A673 (cell line): Measurements from ENCODE around the gene LAMP5.

Source experiments
- CTCF ChIP-seq: fragments of 300-800, 200-600 bp; sonication (generic); conservative IDR thresholded peaks from 2 replicates; pipeline ENCODE4 v1.5.1; 2017; ENCODE audit warnings: low read depth, mild to moderate bottlenecking, antibody characterized with exemption, low read length, moderate library complexity, mixed read lengths
- EZH2 ChIP-seq: fragments of 200-600 bp; sonication (generic); IDR thresholded peaks from 2 replicates; pipeline ENCODE4 v1.6.1; 2017; ENCODE audit warnings: borderline replicate concordance, low read depth, mild to moderate bottlenecking, mixed read lengths, antibody characterized with exemption, low read length; ENCODE audit not compliant: poor library complexity, severe bottlenecking

GRCh38 chr20:9577397-9577796 lies 63.0 kb downstream of the LAMP5 start:
- TF ChIP-seq CTCF (no peak), EZH2 (no peak)
